ENCODE measurements around the gene SCN2A. TPM values are rescaled to one million over a fixed set of nuclear protein-coding genes. Genes with fewer than 3 reads are reported as not detected.

The SCN2A gene
- total and polyA plus RNA-seq, 2 donors (not counting 3 experiments of a cell fraction or from before 2014, with no cell fraction given) = not detected

DNA sequence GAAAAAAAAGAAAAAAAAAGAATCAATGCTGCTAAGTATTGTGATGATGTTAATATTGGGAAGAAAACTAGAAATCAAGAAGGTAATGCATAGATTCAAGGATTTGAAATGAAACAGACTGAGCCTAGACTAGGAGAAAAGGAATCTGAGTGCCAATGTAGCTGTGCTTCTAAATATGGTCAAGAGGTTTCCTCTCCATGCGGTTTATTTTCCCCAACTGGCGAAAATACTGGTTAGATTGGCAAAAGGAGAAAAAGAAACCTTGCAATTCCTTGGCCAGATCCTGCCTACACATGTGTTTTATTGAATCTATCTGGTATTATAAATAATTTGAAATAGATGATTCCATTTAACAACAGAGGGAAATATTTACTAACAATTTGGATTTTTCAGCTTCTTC lies 41.0 kb upstream of the SCN2A start:
- H3K9me1 ChIP-seq (replicated peaks; ENCODE audit: control insufficient read depth, extremely low read depth, insufficient read depth, low read length) = no peaks in the 10 kb centered on the region
- BruUV-seq (replicated peaks) = no TSS peak
- H3K9me3 ChIP-seq (replicated peaks; ENCODE audit: control insufficient read depth, insufficient read depth, low read length) = no peaks in the 10 kb centered on the region
- no peak overlapping the region for H3K9ac ChIP-seq (replicated peaks; ENCODE audit: extremely low read depth, insufficient read depth, low read length)
- no peak overlapping the region for H3K4me3 ChIP-seq (replicated peaks in 1 of 3; ENCODE audit: insufficient read depth in 1 of 3, low read depth in 1 of 3, low read length in 3 of 3)
- H3K27ac ChIP-seq (ENCODE audit: insufficient read depth, low read depth, low read length) = no peak overlapping the region
- TF ChIP-seq, protein P1, sequence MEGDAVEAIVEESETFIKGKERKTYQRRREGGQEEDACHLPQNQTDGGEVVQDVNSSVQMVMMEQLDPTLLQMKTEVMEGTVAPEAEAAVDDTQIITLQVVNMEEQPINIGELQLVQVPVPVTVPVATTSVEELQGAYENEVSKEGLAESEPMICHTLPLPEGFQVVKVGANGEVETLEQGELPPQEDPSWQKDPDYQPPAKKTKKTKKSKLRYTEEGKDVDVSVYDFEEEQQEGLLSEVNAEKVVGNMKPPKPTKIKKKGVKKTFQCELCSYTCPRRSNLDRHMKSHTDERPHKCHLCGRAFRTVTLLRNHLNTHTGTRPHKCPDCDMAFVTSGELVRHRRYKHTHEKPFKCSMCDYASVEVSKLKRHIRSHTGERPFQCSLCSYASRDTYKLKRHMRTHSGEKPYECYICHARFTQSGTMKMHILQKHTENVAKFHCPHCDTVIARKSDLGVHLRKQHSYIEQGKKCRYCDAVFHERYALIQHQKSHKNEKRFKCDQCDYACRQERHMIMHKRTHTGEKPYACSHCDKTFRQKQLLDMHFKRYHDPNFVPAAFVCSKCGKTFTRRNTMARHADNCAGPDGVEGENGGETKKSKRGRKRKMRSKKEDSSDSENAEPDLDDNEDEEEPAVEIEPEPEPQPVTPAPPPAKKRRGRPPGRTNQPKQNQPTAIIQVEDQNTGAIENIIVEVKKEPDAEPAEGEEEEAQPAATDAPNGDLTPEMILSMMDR (IDR thresholded peaks at IDR 0.05; ENCODE audit: extremely low read depth in 1 of 2, insufficient read depth in 1 of 2, low read depth in 1 of 2, low read length in 2 of 2) = no peak
- TF ChIP-seq, protein P2, sequence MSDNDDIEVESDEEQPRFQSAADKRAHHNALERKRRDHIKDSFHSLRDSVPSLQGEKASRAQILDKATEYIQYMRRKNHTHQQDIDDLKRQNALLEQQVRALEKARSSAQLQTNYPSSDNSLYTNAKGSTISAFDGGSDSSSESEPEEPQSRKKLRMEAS (IDR thresholded peaks at IDR 0.05; ENCODE audit: insufficient read depth, insufficient read length) = no peak
- no peak for TF ChIP-seq GATA2 (IDR thresholded peaks at IDR 0.05; ENCODE audit: insufficient read depth, insufficient read length, low read depth, low read length)
- TF ChIP-seq POLR2A (IDR thresholded peaks at IDR 0.05; ENCODE audit: low read depth, low read length) = no peak
- no peak for TF ChIP-seq MYC (IDR thresholded peaks at IDR 0.05; ENCODE audit: low read depth, low read length)
- TF ChIP-seq EZH2 (IDR thresholded peaks at IDR 0.05; ENCODE audit: borderline replicate concordance, low read depth, low read length, severe bottlenecking) = no peak
- TF ChIP-seq JUN (IDR thresholded peaks at IDR 0.05; ENCODE audit: borderline replicate concordance, insufficient read depth, insufficient read length, low read depth) = no peak
- TF ChIP-seq FOS (IDR thresholded peaks at IDR 0.05; ENCODE audit: borderline replicate concordance, insufficient read depth, low read length) = no peak
- no peak for TF ChIP-seq POLR2AphosphoS5 (IDR thresholded peaks at IDR 0.05; ENCODE audit: insufficient read depth, low read depth, low read length)
- DNase-seq (ENCODE audit: low read depth, low spot score) (no peak), FAIRE-seq (no peak)
- CTCF ChIA-PET = interaction anchor here (1.4 to 1.6 kb wide), 2 partner anchors 8 to 181 kb away, joined by 4 to 5 read pairs; no protein-coding TSS in a partner anchor
- dilution Hi-C loops (cut with MboI; ENCODE audit: extremely low pct_ligation_motif_present, low sequenced_read_pairs) = no loop called here
- POLR2A ChIA-PET = no interaction called here
- H2AFZ ChIP-seq (ENCODE audit: low read depth, low read length) = no peak overlapping the region
- H3K36me3 ChIP-seq (ENCODE audit: control insufficient read depth in 2 of 2, extremely low read depth in 1 of 2, insufficient read depth in 2 of 2, low read length in 2 of 2) = no peaks in the 10 kb centered on the region
- no peaks in the 10 kb centered on the region for H3K79me2 ChIP-seq (ENCODE audit: control insufficient read depth, insufficient read depth, low read length)
- no peaks in the 10 kb centered on the region for H3K4me1 ChIP-seq (ENCODE audit: control insufficient read depth, extremely low read depth, insufficient read depth, low read length)
- no peak overlapping the region for H3K4me2 ChIP-seq (ENCODE audit: insufficient read depth, low read length)
- H4K20me1 ChIP-seq (replicated peaks; ENCODE audit: control insufficient read depth, extremely low read depth, insufficient read depth, low read length) = no peaks in the 10 kb centered on the region
- peaks cover 0 to 4% of the 10 kb centered on the region in 2 experiments for H3K27me3 ChIP-seq (ENCODE audit: control insufficient read depth in 2 of 2, insufficient read depth in 2 of 2, low read length in 2 of 2)
- intact Hi-C loops (cut with micrococcal nuclease) = no loop called here
